Right forelimb (tissue), 1 donor: ENCODE measurements around the gene EHD4.

Experiments
- DNase-seq: peaks from one replicate; pipeline ENCODE4 v3.0.0-alpha.2; 2018

EHD4 gene

DNA sequence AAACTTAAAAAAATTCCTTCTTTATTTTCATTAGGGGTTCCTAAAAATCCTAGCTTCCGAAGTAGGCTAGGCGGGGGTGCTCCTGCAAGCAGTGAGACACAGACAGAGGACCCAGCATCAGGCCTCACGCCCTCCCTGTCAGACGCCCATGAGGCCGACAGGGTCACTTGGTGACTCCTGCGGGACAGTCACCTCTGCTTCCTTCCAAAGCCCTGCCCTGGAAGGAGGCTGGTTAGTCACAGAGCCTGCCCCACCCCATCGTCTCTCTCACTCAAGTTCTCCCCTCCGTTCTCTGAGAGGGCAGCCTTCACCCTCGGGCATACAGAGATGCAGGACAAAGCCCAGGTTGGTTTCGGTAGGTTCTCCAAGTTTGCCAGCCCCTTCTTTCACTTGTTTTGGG, 38.6 kb downstream of the EHD4 start:
- no peak for DNase-seq

DNA sequence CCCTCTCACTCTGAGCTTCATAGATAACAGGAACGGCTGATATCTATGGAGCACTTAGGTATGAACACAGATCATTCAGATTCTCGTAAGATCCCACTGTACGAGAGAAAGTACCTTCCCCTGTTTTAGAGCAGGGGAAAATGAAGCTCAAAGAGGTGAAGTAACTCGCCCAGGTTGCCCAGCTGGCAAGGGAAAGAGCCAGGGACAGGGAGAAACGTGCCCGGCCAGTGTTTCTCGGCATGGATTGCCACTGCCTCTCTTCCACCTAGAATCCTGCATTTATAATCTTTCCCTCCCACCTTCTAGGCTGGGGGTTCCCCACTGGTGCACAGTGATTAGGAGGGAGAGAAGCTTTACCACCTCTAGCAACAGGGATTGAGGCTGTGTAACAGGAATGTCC, 39.0 kb downstream of the EHD4 start:
- no peak for DNase-seq

DNA sequence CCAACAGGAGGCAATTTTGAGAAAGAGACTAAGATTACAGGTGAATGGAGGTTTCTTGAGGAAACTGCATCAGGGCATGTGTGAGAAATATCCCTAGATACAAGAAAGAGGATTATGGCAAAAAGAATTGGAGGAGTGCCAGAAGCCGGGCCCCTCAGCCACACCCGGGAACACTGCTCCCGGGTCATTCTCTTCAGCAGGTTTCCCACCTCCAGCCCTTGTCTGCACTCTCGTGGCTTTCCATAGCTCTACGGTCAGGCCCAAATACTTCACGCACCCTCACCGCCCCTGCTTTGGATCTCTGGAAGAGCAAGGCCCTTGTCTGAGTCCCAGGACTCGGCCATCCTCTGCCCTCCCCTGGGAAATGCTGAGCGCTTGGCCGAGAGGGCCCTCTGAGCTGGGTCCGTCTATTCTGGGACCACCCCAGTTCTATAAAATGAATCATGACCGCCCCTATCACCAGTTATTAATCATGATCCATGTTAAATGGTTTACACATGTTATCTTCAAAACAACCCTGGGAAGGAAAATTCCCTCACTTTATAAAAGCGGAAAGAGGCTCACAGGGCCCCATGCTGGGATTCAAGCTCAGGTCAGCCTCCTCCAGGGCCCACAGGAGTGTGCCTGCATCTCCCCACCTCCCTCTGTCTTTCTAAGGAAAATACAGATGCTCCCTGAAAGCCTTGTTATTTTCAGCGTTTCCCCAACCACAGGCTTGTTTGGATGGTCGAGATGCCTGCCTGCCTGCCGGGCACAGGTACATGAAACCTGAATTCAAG, 39.7 kb downstream of the EHD4 start:
- DNase-seq = no peak

DNA sequence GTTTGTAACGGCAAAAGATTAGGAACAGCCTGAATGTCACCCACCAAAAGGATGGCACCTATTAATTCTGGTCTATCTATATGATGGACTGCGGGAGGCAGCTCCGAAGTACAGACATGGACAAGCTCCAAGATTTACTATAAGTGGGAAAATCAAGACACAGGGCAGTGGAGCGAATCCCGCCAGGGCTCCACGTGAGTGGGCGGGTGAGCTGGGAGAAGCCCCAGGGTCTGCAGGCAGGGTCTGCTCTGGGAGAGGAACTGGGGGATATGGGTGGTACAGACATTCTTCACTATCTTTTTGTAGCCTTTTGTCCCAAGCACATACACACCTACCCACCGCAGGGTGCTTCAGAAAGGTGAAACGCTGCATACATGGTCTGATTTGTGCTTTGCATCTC, 40.3 kb downstream of the EHD4 start:
- DNase-seq = no peak

DNA sequence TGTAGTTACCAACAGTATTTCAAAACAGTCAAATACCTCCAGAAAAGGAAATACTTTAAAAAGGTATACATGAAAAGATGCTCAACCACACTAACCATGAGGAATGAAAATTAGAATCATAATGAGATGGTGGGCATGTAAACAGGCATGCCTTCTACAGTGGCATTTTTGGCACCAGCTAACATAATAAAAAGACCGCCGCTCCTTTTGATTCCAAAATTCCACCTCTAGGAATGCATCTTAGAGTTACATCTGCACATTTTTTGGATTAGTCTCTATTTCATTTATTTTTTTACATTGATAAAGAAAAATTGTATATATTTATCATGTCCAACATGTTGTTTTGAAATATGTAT, 41.5 kb downstream of the EHD4 start:
- DNase-seq = no peak

DNA sequence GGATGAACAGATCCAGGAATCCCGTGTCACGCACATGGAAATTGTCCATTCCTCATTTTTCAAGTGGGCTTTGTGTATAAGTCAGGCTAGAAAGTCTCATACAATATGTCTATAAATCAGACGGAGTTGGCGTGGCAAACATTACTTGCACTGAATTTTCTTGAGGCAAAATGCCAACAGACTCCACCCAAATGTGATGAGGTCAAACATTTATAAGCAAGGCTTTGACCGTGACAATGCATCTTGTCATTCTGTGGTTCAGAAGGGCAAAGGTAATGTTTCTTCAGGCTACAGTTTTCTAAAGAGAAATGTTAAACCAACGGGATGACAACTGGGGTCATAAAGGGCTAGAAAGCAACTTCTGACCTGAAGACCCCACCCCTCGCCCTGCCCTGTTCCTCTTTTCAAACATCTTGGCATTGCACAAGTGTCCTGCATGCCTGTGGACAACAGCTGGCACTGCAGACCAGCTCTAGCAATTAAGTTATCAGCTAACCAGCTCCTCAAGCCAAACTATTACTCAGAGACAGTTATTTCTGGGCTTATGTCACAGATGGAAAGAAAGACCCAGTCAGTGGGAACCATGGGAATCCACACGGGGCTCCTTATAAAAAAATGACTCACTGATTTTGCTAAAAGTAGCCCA, 42.0 kb downstream of the EHD4 start:
- no peak for DNase-seq

DNA sequence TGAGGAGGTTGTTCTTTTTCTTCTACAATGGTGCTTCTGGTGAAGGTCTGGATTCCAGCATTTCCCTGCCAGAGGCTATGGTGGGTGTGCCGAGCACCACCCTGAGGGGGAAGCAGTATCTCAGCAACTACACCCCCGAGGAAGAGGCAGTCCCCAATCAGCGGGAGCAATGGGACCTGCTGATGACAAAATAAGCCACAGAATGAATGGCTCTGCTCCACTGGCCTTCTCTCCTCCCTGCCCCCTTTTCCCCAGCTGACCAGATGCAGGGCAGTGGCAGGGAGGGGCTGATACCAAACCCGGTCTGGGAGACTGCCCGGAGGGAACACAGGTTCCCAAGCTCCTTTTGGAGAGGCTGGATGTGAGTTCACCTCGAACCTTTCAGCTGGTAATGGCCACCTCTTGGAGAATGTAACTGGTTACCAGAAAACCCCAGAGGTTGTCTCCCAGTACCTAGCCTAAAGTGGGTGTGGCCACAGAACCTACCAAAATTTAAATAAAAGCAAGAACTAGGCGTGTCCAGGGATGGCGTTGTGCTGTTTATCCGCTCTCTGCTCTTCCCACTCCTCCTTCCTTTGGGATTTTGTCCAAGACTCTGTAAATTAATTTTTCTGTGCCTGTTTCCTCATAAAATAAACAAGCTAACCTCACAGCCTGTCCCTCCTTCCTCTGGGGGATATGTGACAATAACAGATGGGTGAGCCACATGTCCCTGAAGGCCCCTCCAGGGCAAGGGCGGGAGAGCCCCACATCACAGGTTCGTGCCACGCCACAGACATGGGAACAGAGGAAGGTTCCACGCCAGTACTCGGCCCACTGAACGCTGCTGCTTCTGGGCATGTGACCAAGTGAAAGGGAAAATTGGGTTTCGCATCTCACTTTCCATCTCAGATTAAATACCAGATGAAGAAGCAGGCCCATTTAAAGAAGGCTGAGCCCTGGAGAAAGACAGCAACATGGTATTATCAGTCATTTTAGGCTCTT, 43.4 kb downstream of the EHD4 start:
- no peak for DNase-seq

DNA sequence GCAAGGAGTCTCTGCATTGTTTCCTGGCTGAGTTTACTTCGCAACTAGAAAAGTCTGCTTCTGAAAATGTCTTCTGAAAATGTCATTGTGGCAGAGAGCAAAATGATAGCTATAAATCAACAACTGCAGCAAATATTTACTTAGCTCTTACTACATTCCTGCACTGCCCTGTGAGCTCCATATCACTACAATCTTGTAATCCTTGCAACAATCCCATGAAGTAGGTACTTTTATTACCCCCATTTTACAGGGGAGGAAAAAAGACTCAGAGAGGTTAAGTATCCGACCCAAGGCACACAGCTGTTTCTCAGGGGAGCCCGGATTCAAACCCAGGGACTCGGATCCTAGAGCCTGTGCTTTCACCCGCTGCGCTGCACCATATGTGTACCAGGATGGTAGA, 44.3 kb downstream of the EHD4 start:
- no peak for DNase-seq

DNA sequence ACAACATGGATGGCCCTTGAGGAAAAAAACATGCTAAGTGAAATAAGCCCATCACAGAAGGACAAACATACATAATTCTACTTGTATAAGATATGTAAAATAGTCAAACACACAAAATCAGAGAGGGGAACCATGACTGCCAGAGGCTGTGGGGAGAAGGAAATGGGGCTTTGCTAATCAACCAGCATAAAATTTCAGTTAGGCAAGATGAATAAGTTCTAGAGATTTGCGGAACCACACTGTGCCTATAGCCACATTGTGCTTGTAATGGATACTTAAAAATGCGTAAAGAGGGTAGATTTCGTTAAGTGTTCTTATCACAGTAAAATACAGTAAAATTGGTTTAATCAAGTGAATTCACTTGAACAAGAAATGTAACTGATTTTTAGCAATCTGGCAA, 44.8 kb downstream of the EHD4 start:
- DNase-seq = no peak

DNA sequence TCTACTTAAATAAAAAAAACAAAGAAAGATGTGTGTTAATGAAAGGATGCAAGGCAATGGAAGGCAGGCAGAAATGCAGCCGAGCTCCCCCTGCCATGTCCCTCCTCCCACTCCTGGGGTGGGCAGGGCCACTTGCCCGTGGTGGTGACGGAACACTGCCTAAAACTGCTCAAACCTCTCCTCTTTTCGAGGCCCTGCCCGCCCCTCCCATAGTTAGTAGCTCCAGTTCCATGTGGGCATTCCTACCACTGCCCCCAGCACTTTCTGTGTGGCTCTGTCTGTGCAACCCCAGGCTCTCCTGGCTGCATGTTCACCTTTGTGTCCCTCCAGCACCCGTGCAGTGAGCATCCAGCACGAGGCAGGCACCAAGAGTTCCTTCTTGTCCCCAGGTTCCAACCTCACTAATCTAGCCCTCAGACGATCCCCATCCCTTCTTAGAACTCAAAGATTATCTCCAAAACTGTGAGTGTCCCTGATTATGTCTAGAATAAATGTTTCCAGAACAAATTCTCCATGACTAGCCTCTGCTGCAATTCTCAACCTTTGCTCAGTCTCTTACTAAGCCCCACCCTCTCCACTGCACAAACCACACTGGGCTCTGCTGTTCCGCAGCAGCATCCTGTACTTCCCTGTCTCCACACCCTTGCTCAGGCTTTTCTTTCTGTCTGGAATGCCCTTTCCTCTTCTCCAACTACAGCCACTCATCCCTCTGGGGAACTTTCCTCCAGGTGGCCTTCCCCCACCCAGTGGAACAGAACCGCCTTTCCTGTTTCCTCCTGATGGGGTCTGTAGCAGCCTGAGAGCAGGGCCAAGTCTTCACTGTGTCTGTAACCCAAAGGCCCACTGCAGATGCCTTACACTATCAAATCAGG, 45.9 kb downstream of the EHD4 start:
- DNase-seq = no peak

DNA sequence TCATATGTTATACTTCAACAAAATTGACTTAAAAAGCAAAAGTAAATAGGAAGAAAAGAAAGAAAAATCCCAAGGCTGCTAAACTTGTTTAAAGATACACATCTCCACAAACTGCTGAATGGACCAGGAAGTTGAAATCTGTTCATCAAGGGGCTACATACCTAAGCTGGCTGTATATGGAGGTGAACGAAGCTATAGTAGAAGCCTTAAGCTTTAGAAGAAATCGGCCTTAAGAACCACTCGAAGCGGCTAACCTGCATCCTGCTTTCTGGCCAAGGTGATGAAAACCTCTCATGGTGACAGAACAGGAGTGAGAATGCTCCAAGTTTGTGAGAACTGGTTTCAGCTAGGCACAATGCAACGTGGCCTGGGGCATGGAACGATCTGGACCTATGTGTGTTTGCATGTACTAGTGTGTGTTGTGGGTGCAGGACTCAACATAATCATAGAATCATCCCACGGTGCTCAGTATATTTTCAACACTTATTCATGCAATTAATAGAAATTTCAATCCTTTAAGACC, 47.2 kb downstream of the EHD4 start:
- no peak for DNase-seq

DNA sequence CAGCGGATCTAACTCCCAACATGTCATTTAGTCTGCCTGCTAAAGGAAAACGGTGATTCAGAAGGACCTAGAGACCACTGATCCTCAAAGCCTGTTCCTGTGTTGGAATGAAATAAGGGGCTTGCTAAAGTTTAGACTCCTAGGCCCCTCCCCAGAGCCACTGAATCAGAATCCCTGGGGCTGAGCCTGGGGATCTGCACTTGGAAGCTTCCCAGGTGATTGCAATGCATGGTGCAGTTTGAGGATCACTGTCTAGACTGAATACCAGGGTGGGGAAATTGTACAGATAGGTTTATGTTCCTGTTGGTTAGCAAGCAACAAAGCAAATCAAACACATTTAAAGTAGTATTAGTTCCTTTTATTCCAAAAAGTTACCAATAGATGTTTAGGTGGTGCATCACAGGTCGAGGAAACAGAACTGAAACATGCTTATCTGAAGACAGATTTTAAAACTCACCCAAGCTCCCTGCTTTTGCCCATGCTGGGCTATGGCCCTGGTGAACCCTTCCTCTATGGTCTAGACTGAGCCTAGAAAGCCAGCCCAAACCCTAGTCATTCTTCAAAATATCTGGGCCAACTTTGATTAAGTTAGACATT, 48.9 kb downstream of the EHD4 start:
- no peak for DNase-seq

DNA sequence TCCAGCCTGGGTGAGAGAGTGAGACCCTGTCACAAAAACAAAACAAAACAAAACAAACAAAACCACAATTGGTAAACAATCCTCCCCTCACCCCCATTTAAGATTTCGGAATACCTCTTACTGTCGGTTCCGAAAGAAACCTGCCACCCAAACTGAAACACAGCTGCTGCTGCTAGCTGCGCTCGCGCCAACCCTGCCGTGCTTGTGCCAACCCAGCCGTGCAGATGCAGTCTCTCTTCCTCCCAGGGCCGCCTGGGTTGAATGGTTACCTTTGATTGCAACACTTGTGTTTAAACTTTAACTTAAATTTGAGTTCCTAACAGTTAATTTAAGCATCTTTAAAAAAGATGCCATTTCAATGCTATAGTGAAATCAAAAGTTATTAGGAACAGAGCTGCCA, 50.0 kb downstream of the EHD4 start:
- no peak for DNase-seq

DNA sequence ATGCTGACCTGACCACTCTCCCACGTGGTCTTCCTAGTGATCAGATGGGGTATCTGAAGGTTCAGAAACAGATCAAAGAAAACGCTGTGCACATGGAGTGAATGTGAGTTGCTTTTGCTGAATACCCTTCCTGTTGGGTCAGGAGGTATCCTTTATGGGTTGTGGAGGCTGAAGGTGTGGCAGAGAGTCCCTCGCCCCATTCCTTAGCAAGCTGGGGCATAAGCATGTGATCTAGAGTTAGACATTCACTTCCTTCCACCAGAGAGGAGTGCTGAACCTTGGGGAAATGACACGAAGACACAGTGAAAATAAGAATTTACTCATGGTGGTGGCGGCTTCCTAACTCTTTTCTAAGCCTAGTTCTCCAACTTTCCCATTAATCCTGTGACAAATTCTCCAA, 50.7 kb downstream of the EHD4 start:
- DNase-seq = no peak

DNA sequence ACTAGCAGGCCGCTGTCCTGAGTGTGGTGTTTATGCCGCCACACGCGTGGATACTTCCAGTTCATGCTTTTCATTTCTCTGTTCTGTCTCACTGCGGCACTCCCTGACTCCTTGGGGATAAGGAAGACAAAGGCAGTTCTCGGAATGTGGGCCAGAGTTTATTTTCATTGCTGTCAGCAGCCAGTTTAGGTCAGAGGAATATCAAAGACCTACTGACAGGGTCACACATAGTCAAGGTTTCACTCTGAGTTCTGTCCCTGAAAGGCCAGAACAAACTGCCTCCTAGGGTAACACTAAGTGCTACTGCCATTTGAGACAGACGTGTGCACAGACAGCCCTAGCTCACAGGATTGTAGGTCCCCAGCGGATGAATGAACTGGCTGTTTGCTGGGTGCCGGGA, 51.2 kb downstream of the EHD4 start:
- DNase-seq = no peak

DNA sequence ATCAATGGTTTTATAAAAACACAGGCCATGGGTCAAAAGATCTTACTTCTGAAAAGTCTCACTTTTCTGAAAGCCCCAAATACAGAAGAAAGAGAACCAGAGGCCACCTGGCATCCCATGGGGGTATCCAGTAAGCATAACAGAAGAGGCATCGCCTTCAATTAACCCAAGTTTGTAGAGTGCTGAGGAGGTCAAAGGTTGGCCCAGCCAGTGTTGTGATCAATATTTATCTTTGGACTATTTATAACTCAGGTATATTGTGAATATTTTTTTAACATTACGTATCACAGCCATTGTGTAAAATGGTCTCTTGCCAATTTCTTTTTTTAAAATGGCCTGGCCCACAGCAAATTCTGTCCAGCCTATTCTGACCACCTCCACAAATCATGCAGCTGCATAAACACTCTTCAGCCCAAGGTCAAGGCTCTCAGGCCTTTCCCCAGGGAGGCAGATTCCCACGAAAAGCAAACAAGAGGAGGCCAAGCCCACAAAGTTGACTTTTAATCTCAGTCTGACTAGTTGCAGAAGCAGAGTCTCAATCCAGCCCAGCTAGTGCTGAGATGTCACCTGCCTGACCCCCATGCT, 52.3 kb downstream of the EHD4 start:
- DNase-seq = no peak

DNA sequence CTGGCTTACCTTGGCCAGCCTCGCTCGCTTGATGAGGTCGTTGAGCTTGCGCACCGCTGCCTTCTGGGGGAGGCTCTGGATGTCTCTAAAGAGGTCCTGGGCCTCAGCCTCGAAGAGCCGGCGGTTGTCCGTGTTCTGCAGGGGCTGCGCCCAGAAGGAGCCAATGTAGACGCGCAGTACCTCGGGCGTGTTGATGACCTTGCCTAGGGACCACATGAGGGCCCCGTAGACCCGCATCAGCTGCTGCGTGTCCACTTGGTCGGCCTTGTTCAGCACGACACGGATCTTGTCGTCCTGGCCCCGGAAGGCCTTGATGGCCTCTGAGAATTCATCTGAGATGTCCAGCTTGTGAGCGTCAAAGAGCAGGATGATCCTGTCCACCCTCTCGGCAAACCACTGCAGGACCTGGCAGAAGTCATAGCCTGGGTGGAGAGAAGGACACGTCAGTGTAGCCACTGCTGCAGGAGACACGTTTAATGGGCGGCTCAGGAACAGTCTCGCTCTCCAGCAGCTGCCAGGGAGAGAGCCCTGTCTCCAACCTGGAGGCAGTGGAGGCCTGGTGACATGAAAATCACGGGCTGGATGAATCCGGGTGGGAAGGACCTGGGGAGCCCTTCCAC, 53.0 kb downstream of the EHD4 start:
- DNase-seq = no peak

DNA sequence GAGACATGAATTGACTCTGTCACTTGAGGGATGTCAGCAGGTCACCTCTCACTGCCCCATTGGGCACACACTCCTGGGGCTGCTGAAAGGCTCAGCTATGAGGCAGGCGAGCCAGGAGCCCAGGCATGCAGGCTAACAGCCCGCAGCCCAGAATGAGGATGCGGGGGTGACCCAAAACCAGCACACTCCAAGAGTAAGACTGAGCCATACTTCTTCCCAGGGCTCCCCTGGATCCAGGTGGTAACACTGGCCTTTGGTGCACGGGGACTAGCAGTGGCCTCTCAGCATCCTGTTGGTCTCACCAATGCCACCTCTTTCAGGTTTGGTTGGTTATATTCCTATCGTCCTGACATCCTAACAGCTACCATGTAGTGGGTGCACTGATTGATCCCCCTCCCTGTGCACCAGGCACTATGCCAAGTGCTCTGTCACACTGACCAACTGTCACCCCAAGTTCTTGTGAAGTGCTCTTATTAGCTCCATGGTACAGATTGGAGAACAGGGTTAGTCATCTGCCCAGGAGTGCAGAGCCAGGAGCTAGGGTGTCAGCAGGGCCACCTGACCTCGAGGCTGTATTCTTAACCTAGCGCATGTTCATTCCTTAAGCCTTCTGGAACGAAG, 53.7 kb downstream of the EHD4 start:
- no peak for DNase-seq

DNA sequence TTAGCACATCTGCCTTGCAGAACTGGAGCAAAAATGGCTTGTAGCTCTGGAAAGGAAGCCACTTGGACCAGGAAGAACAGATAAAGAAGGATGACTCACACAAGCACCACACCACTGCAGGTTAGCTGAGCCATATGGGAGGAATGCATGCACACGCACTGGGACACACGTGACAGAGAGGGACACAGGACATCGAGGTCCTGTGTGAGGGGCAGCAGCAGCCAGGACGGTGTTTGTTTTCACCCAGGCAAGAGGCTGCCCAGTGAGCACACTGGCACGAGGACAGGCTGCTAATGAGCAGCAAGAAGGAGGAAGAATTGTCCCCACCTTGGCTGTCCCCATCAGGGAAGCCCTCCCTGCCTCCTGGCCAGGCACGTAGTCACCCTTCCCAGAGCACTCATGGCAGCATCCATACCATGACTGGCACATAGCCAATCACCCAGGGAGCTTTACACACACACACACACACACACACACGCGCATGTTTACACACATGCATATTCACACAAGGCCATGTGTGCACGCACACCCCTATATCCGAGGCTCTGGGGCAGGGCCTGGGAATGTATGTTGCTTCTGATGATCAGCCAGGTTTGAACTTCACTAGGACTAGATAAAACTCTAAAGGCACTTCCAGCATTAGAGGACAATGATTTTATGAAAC, 54.5 kb downstream of the EHD4 start:
- DNase-seq = no peak
